KBM-7 (cell line): ENCODE results near the gene KIF19.

ENCODE experiments used
- DNase-seq: peaks from one replicate; pipeline ENCODE4 v3.0.0-alpha.2; 2015
- in situ Hi-C: fragments of 300-500 bp; cut with MboI; formaldehyde crosslinking; loops from 2 replicates; pipeline ENCODE4 v1.14.3; 2020; ENCODE audit warnings: low sequenced_read_pairs, low pct_unique_long_range_greater_than_20kb, mixed read lengths

Gene KIF19

GRCh38 chr17:74299226-74300009, 26.6 kb upstream of the KIF19 start:
- no peak for DNase-seq
- in situ Hi-C loops, result no loop called here

- DNase-seq, result no peak
- in situ Hi-C loops, result no loop called here
Observed at GRCh38 chr17:74303305-74303704, 22.7 kb upstream of the KIF19 start.

- in situ Hi-C loops, result no loop called here
- DNase-seq, result no peak
Observed at GRCh38 chr17:74304184-74304583, 21.8 kb upstream of the KIF19 start.

- in situ Hi-C loops, result no loop called here
- peak; percentile 17 for DNase-seq
Observed at GRCh38 chr17:74305865-74306654, 20.0 kb upstream of the KIF19 start.

GRCh38 chr17:74307984-74308773, 17.8 kb upstream of the KIF19 start:
- in situ Hi-C loops, result no loop called here
- DNase-seq, result peak; percentile 58

- no peak for DNase-seq
- in situ Hi-C loops, result no loop called here
Observed at GRCh38 chr17:74309902-74310301, 16.1 kb upstream of the KIF19 start.

- in situ Hi-C loops, result no loop called here
- DNase-seq, result no peak
Observed at GRCh38 chr17:74314877-74315276, 11.1 kb upstream of the KIF19 start.

- DNase-seq, result no peak
- in situ Hi-C loops, result no loop called here
Observed at GRCh38 chr17:74316220-74316619, 9.8 kb upstream of the KIF19 start.

GRCh38 chr17:74317071-74317470, 9.0 kb upstream of the KIF19 start:
- in situ Hi-C loops, result no loop called here
- no peak for DNase-seq

GRCh38 chr17:74318391-74318790, 7.6 kb upstream of the KIF19 start:
- no peak for DNase-seq
- in situ Hi-C loops, result no loop called here

GRCh38 chr17:74324521-74324920, 1.5 kb upstream of the KIF19 start:
- in situ Hi-C loops, result no loop called here

GRCh38 chr17:74325376-74325742, 667 bp upstream of the KIF19 start:
- no peak for DNase-seq

More at GRCh38 chr17:74324521-74324920, 1.5 kb upstream of the KIF19 start:
- DNase-seq, result no peak

GRCh38 chr17:74326506-74326905, 480 bp downstream of the KIF19 start:
- no peak for DNase-seq
- in situ Hi-C loops, result no loop called here

More at GRCh38 chr17:74325376-74325742, 667 bp upstream of the KIF19 start:
- in situ Hi-C loops, result no loop called here

GRCh38 chr17:74328487-74328886, 2.5 kb downstream of the KIF19 start:
- in situ Hi-C loops, result no loop called here
- DNase-seq, result no peak

- no peak for DNase-seq
- in situ Hi-C loops, result no loop called here
Observed at GRCh38 chr17:74329378-74329777, 3.4 kb downstream of the KIF19 start.

GRCh38 chr17:74330446-74330845, 4.4 kb downstream of the KIF19 start:
- in situ Hi-C loops, result no loop called here
- no peak for DNase-seq

- DNase-seq, result no peak
- in situ Hi-C loops, result no loop called here
Observed at GRCh38 chr17:74332017-74332650, 6.1 kb downstream of the KIF19 start.

- in situ Hi-C loops, result no loop called here
- peak; percentile 51 for DNase-seq
Observed at GRCh38 chr17:74332763-74333283, 6.8 kb downstream of the KIF19 start.

GRCh38 chr17:74334393-74335039, 8.5 kb downstream of the KIF19 start:
- DNase-seq, result no peak
- in situ Hi-C loops, result no loop called here
